H1 (cell line): Measurements from ENCODE around the gene MGST2. TPM values are rescaled to one million over a fixed set of nuclear protein-coding genes. Genes with fewer than 3 reads are reported as not detected.

ENCODE experiments used
- CTCF ChIA-PET: fragments of 300-600 bp; sonication (Branson Sonifier 250); formaldehyde crosslinking; loops from one replicate; lab custom pipeline; 2021; ENCODE audit not compliant: partially characterized antibody; lab: Charles Lee
- POLR2A ChIA-PET: fragments of 300-600 bp; sonication (Branson Sonifier 250); formaldehyde crosslinking; loops from one replicate; lab custom pipeline; 2021; ENCODE audit warnings: inconsistent platforms; ENCODE audit not compliant: partially characterized antibody; lab: Charles Lee
- DNase-seq, 2 experiments: peaks; one replicate each; pipeline versions ENCODE4 v3.0.0 to v3.0.0-alpha.2; 2010 to 2022; ENCODE audit warnings: low spot score in 2 of 2, low read depth in 1 of 2, mixed read lengths in 1 of 2
- FAIRE-seq: peaks from 2 replicates; lab custom pipeline; 2011; peaks lifted over from hg19 to GRCh38; lab: Jason Lieb, UNC
- H2AFZ ChIP-seq: 2 replicates; pipeline ENCODE4 v1.8.1; 2012; ENCODE audit warnings: low read length, inconsistent platforms
- H2AK5ac ChIP-seq: 2 replicates; pipeline ENCODE4 v1.6.1; 2013; ENCODE audit warnings: low read depth, low read length
- H2BK120ac ChIP-seq: replicated peaks from 2 replicates; pipeline ENCODE3; 2013; ENCODE audit warnings: low read depth, low read length, inconsistent platforms
- H2BK12ac ChIP-seq: 2 replicates; pipeline ENCODE4 v1.6.1; 2013; ENCODE audit warnings: low read depth, low read length
- H2BK15ac ChIP-seq: 2 replicates; pipeline ENCODE4 v1.6.1; 2013; ENCODE audit warnings: low read length
- H2BK20ac ChIP-seq: 2 replicates; pipeline ENCODE4 v1.6.1; 2013; ENCODE audit warnings: low read length
- H2BK5ac ChIP-seq: 2 replicates; pipeline ENCODE4 v1.6.1; 2013; ENCODE audit warnings: low read depth, low read length
- H3K14ac ChIP-seq: 2 replicates; pipeline ENCODE4 v1.6.1; 2013; ENCODE audit warnings: inconsistent platforms; ENCODE audit not compliant: insufficient read length
- H3K18ac ChIP-seq: 2 replicates; pipeline ENCODE4 v1.6.1; 2013; ENCODE audit warnings: low read length; ENCODE audit errors: extremely low read depth
- H3K23ac ChIP-seq: 2 replicates; pipeline ENCODE4 v1.6.1; 2013; ENCODE audit warnings: inconsistent platforms; ENCODE audit not compliant: insufficient read length
- H3K23me2 ChIP-seq: 2 replicates; pipeline ENCODE4 v1.6.1; 2013; ENCODE audit warnings: low read depth, low read length
- H3K27ac ChIP-seq: 2 replicates; pipeline ENCODE4 v1.6.1; 2011; ENCODE audit warnings: low read depth, low read length, inconsistent platforms
- H3K27me3 ChIP-seq, 4 experiments: replicated peaks in 1 of 4; 1 replicate in 1 of 4; 2 replicates in 3 of 4; pipeline versions ENCODE4 v1.6.1 to v1.8.1; 2011 to 2013; ENCODE audit warnings: low read length in 3 of 4, mild to moderate bottlenecking in 3 of 4, inconsistent platforms in 2 of 4, mixed read lengths in 2 of 4, moderate library complexity in 1 of 4; ENCODE audit not compliant: control insufficient read depth in 3 of 4, insufficient read depth in 3 of 4; ENCODE audit errors: extremely low read depth in 1 of 4
- H3K36me3 ChIP-seq, 4 experiments: 2 replicates each; pipeline versions ENCODE4 v1.6.1 to v1.8.1; 2011 to 2013; ENCODE audit warnings: mild to moderate bottlenecking in 4 of 4, low read length in 3 of 4, moderate library complexity in 2 of 4, control low read depth in 1 of 4, inconsistent platforms in 1 of 4; ENCODE audit not compliant: insufficient read depth in 4 of 4, control insufficient read depth in 2 of 4
- H3K4ac ChIP-seq: replicated peaks from 2 replicates; pipeline ENCODE3; 2013; ENCODE audit warnings: low read length, low read depth, mixed read lengths, inconsistent platforms; ENCODE audit not compliant: insufficient read length
- H3K4me1 ChIP-seq, 4 experiments: replicated peaks in 1 of 4; 1 replicate in 1 of 4; 2 replicates in 3 of 4; pipeline versions ENCODE4 v1.6.1 to v1.8.1; 2011 to 2013; ENCODE audit warnings: low read length in 3 of 4, inconsistent platforms in 2 of 4, mixed read lengths in 1 of 4; ENCODE audit not compliant: insufficient read depth in 4 of 4, control insufficient read depth in 3 of 4
- H3K4me2 ChIP-seq, 2 experiments: 2 replicates each; pipeline versions ENCODE4 v1.6.1 to v1.8.1; 2011 to 2013; ENCODE audit warnings: low read depth in 2 of 2, low read length in 2 of 2, control low read depth in 1 of 2, inconsistent platforms in 1 of 2, mild to moderate bottlenecking in 1 of 2; ENCODE audit not compliant: insufficient read depth in 1 of 2
- H3K4me3 ChIP-seq, 4 experiments: fragments of 200-600, 300-600 bp in 1 of 4; sonication (generic), shearing (Covaris generic), sonication (Bioruptor Twin) in 1 of 4; 2 replicates each; pipeline versions ENCODE4 v1.5.1 to v1.8.1; 2011 to 2016; ENCODE audit warnings: low read length in 4 of 4, low read depth in 3 of 4, control low read depth in 2 of 4, inconsistent platforms in 2 of 4, mild to moderate bottlenecking in 2 of 4, mixed read lengths in 1 of 4, moderate library complexity in 1 of 4; ENCODE audit not compliant: insufficient read depth in 2 of 4; ENCODE audit errors: extremely low read depth in 1 of 4
- H3K56ac ChIP-seq: replicated peaks from 2 replicates; pipeline ENCODE3; 2013; ENCODE audit warnings: low read depth, mild to moderate bottlenecking, mixed read lengths, low read length, inconsistent platforms; ENCODE audit not compliant: insufficient read length
- H3K79me1 ChIP-seq: 2 replicates; pipeline ENCODE4 v1.6.1; 2013; ENCODE audit warnings: low read depth, low read length, control low read depth
- H3K79me2 ChIP-seq, 2 experiments: 2 replicates each; pipeline versions ENCODE4 v1.6.1 to v1.8.1; 2012 to 2013; ENCODE audit warnings: low read length in 2 of 2, mild to moderate bottlenecking in 2 of 2, inconsistent platforms in 1 of 2; ENCODE audit not compliant: insufficient read depth in 2 of 2, control insufficient read depth in 1 of 2
- H3K9ac ChIP-seq, 4 experiments: replicated peaks in 1 of 4; 1 replicate in 1 of 4; 2 replicates in 3 of 4; pipeline versions ENCODE4 v1.6.1 to v1.8.1; 2011 to 2013; ENCODE audit warnings: low read depth in 3 of 4, low read length in 3 of 4, control low read depth in 2 of 4, mild to moderate bottlenecking in 2 of 4, moderate library complexity in 2 of 4, inconsistent platforms in 1 of 4; ENCODE audit errors: extremely low read depth in 1 of 4
- H3K9me3 ChIP-seq, 2 experiments: 2 replicates each; pipeline versions ENCODE4 v1.6.1 to v1.8.1; 2012 to 2013; ENCODE audit warnings: mild to moderate bottlenecking in 2 of 2, moderate library complexity in 2 of 2, control low read depth in 1 of 2, inconsistent platforms in 1 of 2, low read depth in 1 of 2, low read length in 1 of 2, mixed read lengths in 1 of 2; ENCODE audit not compliant: insufficient read depth in 2 of 2
- H4K20me1 ChIP-seq, 2 experiments: replicated peaks in 1 of 2; 2 replicates each; pipeline versions ENCODE3 to v1.8.1; 2011 to 2013; ENCODE audit warnings: inconsistent platforms in 2 of 2, low read length in 2 of 2, mild to moderate bottlenecking in 1 of 2; ENCODE audit not compliant: insufficient read depth in 2 of 2, control insufficient read depth in 1 of 2
- H4K5ac ChIP-seq: 2 replicates; pipeline ENCODE4 v1.6.1; 2013; ENCODE audit warnings: low read length, low read depth, mixed read lengths, inconsistent platforms; ENCODE audit not compliant: insufficient read length
- H4K8ac ChIP-seq: 2 replicates; pipeline ENCODE4 v1.8.0; 2013; ENCODE audit warnings: mild to moderate bottlenecking, moderate library complexity, low read length, inconsistent platforms; ENCODE audit not compliant: insufficient read depth; ENCODE audit errors: extremely low read depth
- H4K91ac ChIP-seq: replicated peaks from 2 replicates; pipeline ENCODE3; 2013; ENCODE audit warnings: low read length, mixed read lengths, inconsistent platforms; ENCODE audit not compliant: insufficient read length
- CBX5 ChIP-seq: fragments of 300-800, 300-1000 bp; sonication (generic); IDR thresholded peaks from 2 replicates; pipeline ENCODE4 v1.7.1; 2016; ENCODE audit warnings: antibody characterized with exemption, low read length, low read depth
- CHD2 ChIP-seq: IDR thresholded peaks from 2 replicates; pipeline ENCODE4 v1.6.1; 2012; ENCODE audit warnings: low read length, improper control_type of control experiment
- NRF1 ChIP-seq: IDR thresholded peaks from 2 replicates; pipeline ENCODE4 v1.6.1; 2011; ENCODE audit warnings: mild to moderate bottlenecking, low read depth, low read length, improper control_type of control experiment
- POLR2AphosphoS5 ChIP-seq: IDR thresholded peaks from 2 replicates; pipeline ENCODE4 v1.6.1; 2011; ENCODE audit warnings: low read depth, low read length
- RBBP5 ChIP-seq: IDR thresholded peaks from 2 replicates; pipeline ENCODE4 v1.7.1; 2012; ENCODE audit warnings: low read depth, mild to moderate bottlenecking, inconsistent platforms, low read length, moderate library complexity, borderline replicate concordance
- SAP30 ChIP-seq: fragments of 300-600 bp; sonication (generic); IDR thresholded peaks from 2 replicates; pipeline ENCODE4 v1.7.1; 2012; ENCODE audit warnings: low read length, moderate library complexity, mild to moderate bottlenecking, inconsistent platforms; ENCODE audit not compliant: insufficient read depth, insufficient replicate concordance
- SIN3A ChIP-seq, 2 experiments: IDR thresholded peaks in 1 of 2; conservative IDR thresholded peaks in 1 of 2; 2 replicates each; pipeline ENCODE4 v1.6.1; 2011 to 2012; ENCODE audit warnings: low read length in 2 of 2, improper control_type of control experiment in 1 of 2, low read depth in 1 of 2, mild to moderate bottlenecking in 1 of 2
- SIX5 ChIP-seq: IDR thresholded peaks from 2 replicates; pipeline ENCODE4 v1.6.1; 2011; ENCODE audit warnings: mild to moderate bottlenecking, low read depth, low read length
- SP2 ChIP-seq: IDR thresholded peaks from 2 replicates; pipeline ENCODE4 v1.6.1; 2012; ENCODE audit warnings: mild to moderate bottlenecking, low read length, inconsistent platforms
- SP4 ChIP-seq: IDR thresholded peaks from 2 replicates; pipeline ENCODE4 v1.6.1; 2012; ENCODE audit warnings: low read length, inconsistent platforms
- SRF ChIP-seq: IDR thresholded peaks from 2 replicates; pipeline ENCODE4 v1.6.1; 2011; ENCODE audit warnings: mild to moderate bottlenecking, low read depth, low read length, moderate library complexity
- USF2 ChIP-seq: IDR thresholded peaks from 2 replicates; pipeline ENCODE4 v1.6.1; 2011; ENCODE audit warnings: low read length, improper control_type of control experiment
- ZNF274 ChIP-seq: IDR thresholded peaks from 2 replicates; pipeline ENCODE4 v1.7.0; 2012; ENCODE audit warnings: low read length, borderline replicate concordance; ENCODE audit errors: extremely low read depth
- WGBS, 2 experiments: shearing (Covaris generic) in 1 of 2; methylation state at CpG; one replicate each; pipeline versions ENCODE4 v1.1.6 to v1.1.7; 2013 to 2015; ENCODE audit warnings: low lambda C conversion rate in 2 of 2, mixed read lengths in 2 of 2, inconsistent platforms in 1 of 2, low coverage in 1 of 2, missing lambda C conversion rate in 1 of 2; ENCODE audit not compliant: insufficient replicate concordance in 2 of 2, insufficient coverage in 1 of 2, insufficient read length in 1 of 2; ENCODE audit errors: extremely low coverage in 1 of 2, missing lambda C conversion rate in 1 of 2; 5-methylcytosine and 5-hydroxymethylcytosine counted together
- polyA plus RNA-seq, 7 experiments: library from polyadenylated mRNA; depleted of rRNA in 3 of 7; stranded (reverse) in 5 of 7; unstranded in 2 of 7; fragments of >200 nt in 5 of 7; fragments of 200-250 nt in 2 of 7; gene quantifications; 1 replicate in 5 of 7; 2 replicates in 1 of 7; 4 replicates in 1 of 7; pipeline versions ENCODE4 v1.2.1 to v1.2.3, GENCODE V29; 2011 to 2013; ENCODE audit warnings: missing spikeins in 2 of 7, mixed read lengths in 2 of 7
- total RNA-seq: library from RNA; stranded (reverse); fragmentation: NEBNext Ultra II Directional; extraction: Animal tissue kit (Norgen Biotek cat#: 25700); gene quantifications from 2 replicates; pipeline ENCODE4 v1.2.1, GENCODE V29; 2021

MGST2 gene
- total and polyA plus RNA-seq, 2 of the 8 experiments (the other 6 are each of a cell fraction or from before 2014, with no cell fraction given) = 8.0 to 13.6 TPM

- Histone ChIP-seq H4K20me1 (no peaks in the 10 kb centered on the region), H3K18ac (no peak overlapping the region), H3K4me1 (peaks cover 4 to 11% (median 6%) of the 10 kb centered on the region in 4 experiments; a peak in 6 of 7 replicates), H4K91ac (no peak overlapping the region), H3K27ac (no peak overlapping the region), H3K14ac (no peak overlapping the region), H2BK5ac (no peak overlapping the region), H3K9ac (no peak overlapping the region)
- WGBS, 2 experiments = 80% methylated on average over 4 of the region's 4 CpGs; no CpG with 5 or more reads in 1 of the 2 experiments
- DNase-seq = no peak
- POLR2A ChIA-PET = no interaction called here
- TF ChIP-seq USF2 = no peak
- TF ChIP-seq SIX5 = no peak
- TF ChIP-seq SIN3A (conservative IDR thresholded peaks at IDR 0.05 in 1 of 2, IDR thresholded peaks at IDR 0.05 in 1 of 2; ENCODE audit: low read depth in 1 of 2, low read length in 2 of 2) = no peak
- no peak for TF ChIP-seq ZNF274
- no peak for TF ChIP-seq RBBP5
- no peak for TF ChIP-seq NRF1
- TF ChIP-seq SP4 = no peak
- TF ChIP-seq CHD2 = no peak
- no peak for TF ChIP-seq SAP30
- no peak for TF ChIP-seq SP2
- TF ChIP-seq CBX5 = no peak
- no peak for TF ChIP-seq SRF
- no peak for TF ChIP-seq POLR2AphosphoS5
- TF ChIP-seq, all 59 proteins: peak for 0
- no peaks in the 10 kb centered on the region; a peak in 1 of 7 replicates for H3K27me3 ChIP-seq
- no peak overlapping the region for H4K5ac ChIP-seq
- CTCF ChIA-PET = interaction anchor here (0.5 to 21.5 kb wide), 27 partner anchors 6 to 951 kb away, joined by 3 to 318 read pairs (median 6); partner anchors contain the start of genes MGST2 and SETD7
- H2BK120ac ChIP-seq = no peak overlapping the region
- no peak overlapping the region for H3K23ac ChIP-seq
- H3K4me3 ChIP-seq = no peak overlapping the region
- no peaks in the 10 kb centered on the region for H3K79me2 ChIP-seq
- H3K4ac ChIP-seq = no peak overlapping the region
- peak overlapping the region; percentile 81 for H2AFZ ChIP-seq
- H3K36me3 ChIP-seq = no peaks in the 10 kb centered on the region
- H4K8ac ChIP-seq = no peak overlapping the region
- no peak overlapping the region for H2BK15ac ChIP-seq
- H2AK5ac ChIP-seq = no peak overlapping the region
- H3K79me1 ChIP-seq = no peaks in the 10 kb centered on the region
- FAIRE-seq = no peak
- no peak overlapping the region for H2BK20ac ChIP-seq
- no peak overlapping the region for H3K56ac ChIP-seq
- no peaks in the 10 kb centered on the region for H3K9me3 ChIP-seq
- no peak overlapping the region; a peak in 1 of 4 replicates for H3K4me2 ChIP-seq
- H2BK12ac ChIP-seq = no peak overlapping the region
- H3K23me2 ChIP-seq = no peaks in the 10 kb centered on the region; the same call in 1 of the 2 replicates
Observed at GRCh38 chr4:139658185-139658584, 7.4 kb upstream of the MGST2 start.
